ENCODE results near the gene ATRIP.

ATRIP gene

GRCh38 chr3:48505968-48506504 is 59.5 kb downstream of the ATRIP start:
- no peak overlapping the region for H3K4me3 ChIP-seq (ENCODE audit: low read length)
- TF ChIP-seq CTCF (conservative IDR thresholded peaks at IDR 0.05; ENCODE audit: low read length): no peak
- DNase-seq (ENCODE audit: low read depth): no peak

- TF ChIP-seq CTCF (conservative IDR thresholded peaks at IDR 0.05; ENCODE audit: low read length): peak; percentile 46; the same call in 1 of the 2 replicates
- DNase-seq (ENCODE audit: low read depth): peak; percentile 39
- H3K4me3 ChIP-seq (ENCODE audit: low read length): no peak overlapping the region
Measured at GRCh38 chr3:48507256-48508061, 60.9 kb downstream of the ATRIP start.

GRCh38 chr3:48511551-48511950 is 65.0 kb downstream of the ATRIP start:
- no peak for TF ChIP-seq CTCF (conservative IDR thresholded peaks at IDR 0.05; ENCODE audit: low read length)
- no peak overlapping the region for H3K4me3 ChIP-seq (ENCODE audit: low read length)
- DNase-seq (ENCODE audit: low read depth): no peak

GRCh38 chr3:48514431-48515227 is 68.1 kb downstream of the ATRIP start:
- no peak for DNase-seq (ENCODE audit: low read depth)
- no peak overlapping the region for H3K4me3 ChIP-seq (ENCODE audit: low read length)
- TF ChIP-seq CTCF (conservative IDR thresholded peaks at IDR 0.05; ENCODE audit: low read length): no peak

Data from AG10803 (cell line).